GM12878 (cell line): Measurements from ENCODE around the gene LMF1.

Experiments used
- EP300 ChIP-seq, 2 experiments: fragments of 150-350 bp in 1 of 2; IDR thresholded peaks; 2 replicates each; pipeline ENCODE4 v1.6.1; 2011 to 2012; ENCODE audit warnings: low read depth in 2 of 2, low read length in 2 of 2, borderline replicate concordance in 1 of 2, improper control_type of control experiment in 1 of 2, inconsistent platforms in 1 of 2; ENCODE audit not compliant: control insufficient read depth in 1 of 2
- NFIC ChIP-seq: IDR thresholded peaks from 2 replicates; pipeline ENCODE4 v1.6.1; 2012; ENCODE audit warnings: low read depth, mild to moderate bottlenecking, inconsistent platforms, low read length, moderate library complexity
- YY1 ChIP-seq: IDR thresholded peaks from 2 replicates; pipeline ENCODE4 v1.6.1; 2011; ENCODE audit warnings: low read depth, mild to moderate bottlenecking, low read length

DNA sequence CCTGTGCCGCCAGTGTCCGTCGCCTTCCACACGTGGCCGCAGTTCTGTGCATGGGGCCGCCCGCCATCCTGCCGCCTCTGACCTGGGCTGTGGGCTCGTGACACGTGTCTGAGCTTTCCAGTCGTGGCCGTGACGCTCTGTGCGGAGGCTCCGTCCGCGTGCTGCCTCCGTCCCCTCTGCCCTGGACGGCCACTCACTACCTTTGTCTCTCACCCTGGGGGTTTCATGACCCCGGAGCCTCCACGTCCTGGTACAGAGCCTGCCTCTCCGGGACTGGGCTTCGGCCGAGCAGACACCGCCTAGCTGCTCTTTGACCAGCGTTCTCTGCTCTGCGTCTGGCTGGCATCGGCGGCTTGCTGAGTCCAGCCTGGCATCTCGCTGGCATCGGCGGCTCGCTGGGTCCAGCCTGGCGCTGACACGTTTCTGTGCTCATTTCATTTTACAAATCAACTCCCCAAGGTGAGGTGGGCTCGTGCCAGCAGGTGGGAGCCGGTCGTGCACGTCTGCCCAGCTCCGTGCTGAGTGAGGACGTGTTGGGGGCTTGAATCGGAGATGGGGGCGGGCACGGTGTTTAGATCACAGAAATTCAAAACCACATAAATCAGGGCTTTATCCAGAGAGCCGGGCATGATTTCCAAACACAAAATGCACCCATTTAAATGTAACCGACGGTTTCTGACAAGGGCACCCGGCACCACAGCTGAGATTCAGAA, 126.0 kb downstream of the LMF1 start:
- no peak for TF ChIP-seq YY1
- no peak for TF ChIP-seq EP300 (IDR thresholded peaks at IDR 0.05; ENCODE audit: borderline replicate concordance in 1 of 2, control insufficient read depth in 1 of 2, low read depth in 2 of 2, low read length in 2 of 2)
- no peak for TF ChIP-seq NFIC
